ENCODE results near the gene CPNE6.

The CPNE6 gene

GRCh38 chr14:24060984-24061913 lies 10.1 kb upstream of the CPNE6 start:
- no peak for TF ChIP-seq CTCF (IDR thresholded peaks at IDR 0.05; ENCODE audit: low read depth, low read length)
- H3K4me3 ChIP-seq (ENCODE audit: low read depth, low read length) = no peak overlapping the region

- H3K4me3 ChIP-seq (ENCODE audit: low read depth, low read length) = no peak overlapping the region
- no peak for TF ChIP-seq CTCF (IDR thresholded peaks at IDR 0.05; ENCODE audit: low read depth, low read length)
Measured at GRCh38 chr14:24062216-24062980, 9.0 kb upstream of the CPNE6 start.

GRCh38 chr14:24063263-24063836 lies 8.0 kb upstream of the CPNE6 start:
- no peak overlapping the region for H3K4me3 ChIP-seq (ENCODE audit: low read depth, low read length)
- TF ChIP-seq CTCF (IDR thresholded peaks at IDR 0.05; ENCODE audit: low read depth, low read length) = no peak

- no peak overlapping the region for H3K4me3 ChIP-seq (ENCODE audit: low read depth, low read length)
- no peak for TF ChIP-seq CTCF (IDR thresholded peaks at IDR 0.05; ENCODE audit: low read depth, low read length)
Measured at GRCh38 chr14:24064091-24064795, 7.1 kb upstream of the CPNE6 start.

- H3K4me3 ChIP-seq (ENCODE audit: low read depth, low read length) = no peak overlapping the region
- no peak for TF ChIP-seq CTCF (IDR thresholded peaks at IDR 0.05; ENCODE audit: low read depth, low read length)
Measured at GRCh38 chr14:24064856-24065255, 6.5 kb upstream of the CPNE6 start.

- TF ChIP-seq CTCF (IDR thresholded peaks at IDR 0.05; ENCODE audit: low read depth, low read length) = no peak
- H3K4me3 ChIP-seq (ENCODE audit: low read depth, low read length) = no peak overlapping the region
Measured at GRCh38 chr14:24065408-24065807, 6.0 kb upstream of the CPNE6 start.

Data from WI38 (cell line).